Measurements from ENCODE around the gene IGLL5.

- TF ChIP-seq EZH2 (IDR thresholded peaks at IDR 0.05; ENCODE audit: low read length, missing control alignments) (no peak), CTCF (conservative IDR thresholded peaks at IDR 0.05 in 1 of 2, IDR thresholded peaks at IDR 0.05 in 1 of 2; ENCODE audit: low read depth in 1 of 2, low read length in 2 of 2) (no peak)
Measured at GRCh38 chr22:22939588-22940368, 52.2 kb downstream of the IGLL5 start.

Data from fibroblast of lung (primary cell).